ENCODE data around the gene SORT1. TPM values are rescaled to one million over a fixed set of nuclear protein-coding genes. Genes with fewer than 3 reads are reported as not detected.

The SORT1 gene
- polyA plus RNA-seq, 1 donor from 2014 or later, result 33.3 TPM

GRCh38 chr1:109265741-109266330, 131.9 kb downstream of the SORT1 start:
- H3K4me2 ChIP-seq (ENCODE audit: low read length), result no peak overlapping the region
- no peaks in the 10 kb centered on the region for H3K79me2 ChIP-seq (replicated peaks; ENCODE audit: insufficient read depth, low read length)
- no peaks in the 10 kb centered on the region for H4K20me1 ChIP-seq (ENCODE audit: insufficient read depth)
- TF ChIP-seq EP300 (conservative IDR thresholded peaks at IDR 0.05; ENCODE audit: poor library complexity, severe bottlenecking) (no peak), MXI1 (conservative IDR thresholded peaks at IDR 0.05; ENCODE audit: poor library complexity, severe bottlenecking) (no peak), RAD21 (conservative IDR thresholded peaks at IDR 0.05) (no peak), TAF1 (IDR thresholded peaks at IDR 0.05; ENCODE audit: low read depth) (no peak), SMC3 (conservative IDR thresholded peaks at IDR 0.05; ENCODE audit: poor library complexity) (no peak), POLR2AphosphoS5 (IDR thresholded peaks at IDR 0.05) (no peak), REST (IDR thresholded peaks at IDR 0.05; ENCODE audit: borderline replicate concordance) (no peak), EZH2 (IDR thresholded peaks at IDR 0.05; ENCODE audit: borderline replicate concordance, insufficient read depth, low read length, poor library complexity, severe bottlenecking) (no peak), CTCF (IDR thresholded peaks at IDR 0.05; ENCODE audit: poor library complexity, severe bottlenecking) (no peak)
- no peak overlapping the region for H3K4me3 ChIP-seq (ENCODE audit: low read length)
- no peak overlapping the region for H2AFZ ChIP-seq (ENCODE audit: low read depth, low read length)
- H3K27me3 ChIP-seq (ENCODE audit: insufficient read depth, low read depth, low read length), result no peaks in the 10 kb centered on the region
- H3K36me3 ChIP-seq (ENCODE audit: insufficient read depth, low read length), result peaks cover 12% of the 10 kb centered on the region
- no peaks in the 10 kb centered on the region for H3F3A ChIP-seq (ENCODE audit: insufficient read depth, low read length, poor library complexity, severe bottlenecking)
- H3K27ac ChIP-seq (ENCODE audit: low read length), result no peak overlapping the region
- no peaks in the 10 kb centered on the region for H3K9me2 ChIP-seq (ENCODE audit: insufficient read depth, low read length)
- H3K9me3 ChIP-seq (ENCODE audit: low read length), result no peaks in the 10 kb centered on the region
- no peak overlapping the region for H3K9ac ChIP-seq (ENCODE audit: low read length)

- H3K27ac ChIP-seq (ENCODE audit: low read length), result no peak overlapping the region
- no peak overlapping the region for H3K9ac ChIP-seq (ENCODE audit: low read length)
- H3K9me2 ChIP-seq (ENCODE audit: insufficient read depth, low read length), result no peaks in the 10 kb centered on the region
- H3K9me3 ChIP-seq (ENCODE audit: low read length), result no peaks in the 10 kb centered on the region
- H3K4me3 ChIP-seq (ENCODE audit: low read length), result no peak overlapping the region
- no peak overlapping the region for H2AFZ ChIP-seq (ENCODE audit: low read depth, low read length)
- peaks cover 12% of the 10 kb centered on the region for H3K36me3 ChIP-seq (ENCODE audit: insufficient read depth, low read length)
- no peak for TF ChIP-seq POLR2AphosphoS5 (IDR thresholded peaks at IDR 0.05)
- TF ChIP-seq RAD21 (conservative IDR thresholded peaks at IDR 0.05), result no peak
- TF ChIP-seq MXI1 (conservative IDR thresholded peaks at IDR 0.05; ENCODE audit: poor library complexity, severe bottlenecking), result no peak
- no peak for TF ChIP-seq CTCF (IDR thresholded peaks at IDR 0.05; ENCODE audit: poor library complexity, severe bottlenecking)
- TF ChIP-seq EP300 (conservative IDR thresholded peaks at IDR 0.05; ENCODE audit: poor library complexity, severe bottlenecking), result no peak
- TF ChIP-seq TAF1 (IDR thresholded peaks at IDR 0.05; ENCODE audit: low read depth), result no peak
- TF ChIP-seq REST (IDR thresholded peaks at IDR 0.05; ENCODE audit: borderline replicate concordance), result no peak
- no peak for TF ChIP-seq EZH2 (IDR thresholded peaks at IDR 0.05; ENCODE audit: borderline replicate concordance, insufficient read depth, low read length, poor library complexity, severe bottlenecking)
- TF ChIP-seq SMC3 (conservative IDR thresholded peaks at IDR 0.05; ENCODE audit: poor library complexity), result no peak
- H3K79me2 ChIP-seq (replicated peaks; ENCODE audit: insufficient read depth, low read length), result no peaks in the 10 kb centered on the region
- no peaks in the 10 kb centered on the region for H3F3A ChIP-seq (ENCODE audit: insufficient read depth, low read length, poor library complexity, severe bottlenecking)
- H3K27me3 ChIP-seq (ENCODE audit: insufficient read depth, low read depth, low read length), result no peaks in the 10 kb centered on the region
- no peaks in the 10 kb centered on the region for H4K20me1 ChIP-seq (ENCODE audit: insufficient read depth)
- H3K4me2 ChIP-seq (ENCODE audit: low read length), result no peak overlapping the region
Observed at GRCh38 chr1:109265016-109265415, 132.7 kb downstream of the SORT1 start.
